ENCODE results near the gene MVK. TPM values are rescaled to one million over a fixed set of nuclear protein-coding genes. Genes with fewer than 3 reads are reported as not detected.

MVK gene
- total and polyA plus RNA-seq, 2 experiments from 2014 or later: 16.7 to 40.1 TPM

DNA sequence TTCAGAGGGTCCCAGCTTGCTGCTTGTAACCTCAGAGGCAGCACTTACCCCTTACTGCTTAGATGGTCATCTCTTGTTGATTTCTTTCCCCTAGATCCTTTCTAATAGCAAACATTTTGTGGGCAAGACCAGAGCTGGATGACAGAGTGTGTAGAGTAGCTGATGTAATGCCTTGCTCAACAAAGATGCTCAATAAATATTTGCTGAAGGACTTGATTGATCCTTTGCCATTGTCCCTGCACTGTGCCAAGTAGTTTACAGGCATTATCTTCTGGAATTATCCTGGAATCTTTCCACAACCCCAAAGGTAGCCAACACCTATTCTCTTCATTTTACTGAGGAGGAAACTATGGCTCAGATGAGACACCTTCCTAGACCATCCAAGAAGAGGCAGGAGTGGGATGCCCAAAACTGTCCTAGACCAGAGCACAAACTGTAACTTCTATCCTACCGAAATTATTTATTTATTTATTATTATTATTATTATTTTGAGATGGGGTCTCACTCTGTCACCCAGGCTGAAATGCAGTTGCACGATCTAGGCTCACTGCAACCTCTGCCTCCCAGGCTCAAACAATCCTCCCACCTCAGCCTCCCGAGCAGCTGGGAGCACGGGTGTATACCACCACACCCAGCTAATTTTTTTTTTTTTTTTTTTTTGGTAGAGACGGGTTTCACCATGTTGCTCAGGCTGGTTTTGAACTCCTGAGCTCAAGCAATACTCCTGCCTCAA is 1.7 kb upstream of the MVK start (continued):
- TF ChIP-seq STAT1 (IDR thresholded peaks at IDR 0.05; ENCODE audit: unreplicated experiment): no peak
- TF ChIP-seq CREB1 (CRISPR knock-in tag; IDR thresholded peaks at IDR 0.05; ENCODE audit: low read depth): no peak
- no peak for TF ChIP-seq EZH2 (IDR thresholded peaks at IDR 0.05; ENCODE audit: low read depth, unreplicated experiment)
- TF ChIP-seq, protein P1, sequence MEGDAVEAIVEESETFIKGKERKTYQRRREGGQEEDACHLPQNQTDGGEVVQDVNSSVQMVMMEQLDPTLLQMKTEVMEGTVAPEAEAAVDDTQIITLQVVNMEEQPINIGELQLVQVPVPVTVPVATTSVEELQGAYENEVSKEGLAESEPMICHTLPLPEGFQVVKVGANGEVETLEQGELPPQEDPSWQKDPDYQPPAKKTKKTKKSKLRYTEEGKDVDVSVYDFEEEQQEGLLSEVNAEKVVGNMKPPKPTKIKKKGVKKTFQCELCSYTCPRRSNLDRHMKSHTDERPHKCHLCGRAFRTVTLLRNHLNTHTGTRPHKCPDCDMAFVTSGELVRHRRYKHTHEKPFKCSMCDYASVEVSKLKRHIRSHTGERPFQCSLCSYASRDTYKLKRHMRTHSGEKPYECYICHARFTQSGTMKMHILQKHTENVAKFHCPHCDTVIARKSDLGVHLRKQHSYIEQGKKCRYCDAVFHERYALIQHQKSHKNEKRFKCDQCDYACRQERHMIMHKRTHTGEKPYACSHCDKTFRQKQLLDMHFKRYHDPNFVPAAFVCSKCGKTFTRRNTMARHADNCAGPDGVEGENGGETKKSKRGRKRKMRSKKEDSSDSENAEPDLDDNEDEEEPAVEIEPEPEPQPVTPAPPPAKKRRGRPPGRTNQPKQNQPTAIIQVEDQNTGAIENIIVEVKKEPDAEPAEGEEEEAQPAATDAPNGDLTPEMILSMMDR (conservative IDR thresholded peaks at IDR 0.05; ENCODE audit: low read depth in 2 of 2): no peak
- TF ChIP-seq POLR2AphosphoS5 (IDR thresholded peaks at IDR 0.05; ENCODE audit: low read depth): no peak

GRCh38 chr12:109572506-109572845 is 1.1 kb upstream of the MVK start:
- H3K4me2 ChIP-seq: peak overlapping the region; percentile 77
- H3K79me2 ChIP-seq (replicated peaks; ENCODE audit: insufficient read depth): peaks cover 20% of the 10 kb centered on the region
- no peaks in the 10 kb centered on the region for H3K27me3 ChIP-seq (ENCODE audit: insufficient read depth)
- H3K4me1 ChIP-seq (ENCODE audit: insufficient read depth): peaks cover 14% of the 10 kb centered on the region; the same call in 1 of the 2 replicates
- H3K27ac Mint-ChIP-seq: peak overlapping the region; percentile 96
- peaks cover 18% of the 10 kb centered on the region for H3K36me3 ChIP-seq (ENCODE audit: insufficient read depth)
- H3K36me3 Mint-ChIP-seq (ENCODE audit: low read depth): peaks cover 29% of the 10 kb centered on the region
- DNase-seq (ENCODE audit: low spot score): no peak
- peaks cover 16% of the 10 kb centered on the region for H3K4me1 Mint-ChIP-seq
- peak overlapping the region; percentile 78 for H3K4me3 ChIP-seq
- H2AFZ ChIP-seq: no peak overlapping the region
- H3F3A ChIP-seq (replicated peaks; ENCODE audit: low read depth): no peaks in the 10 kb centered on the region
- peak overlapping the region; percentile 78 for H3K4me3 Mint-ChIP-seq
- H3K27ac ChIP-seq (ENCODE audit: low read depth): no peak overlapping the region
- no peak for ATAC-seq
- H3K9me2 ChIP-seq (ENCODE audit: insufficient read depth): peaks cover 5% of the 10 kb centered on the region; the same call in 1 of the 2 replicates
- H4K20me1 ChIP-seq (replicated peaks; ENCODE audit: insufficient read depth): no peaks in the 10 kb centered on the region
- H3K27me3 Mint-ChIP-seq (ENCODE audit: insufficient read depth, low read depth, poor library complexity): peaks cover 9% of the 10 kb centered on the region
- H3K9me3 Mint-ChIP-seq: no peaks in the 10 kb centered on the region
- TF ChIP-seq, protein P1 (conservative IDR thresholded peaks at IDR 0.05; ENCODE audit: low read depth in 2 of 2): no peak
- TF ChIP-seq ZNF462 (CRISPR knock-in tag; IDR thresholded peaks at IDR 0.05) (no peak), POLR2AphosphoS5 (IDR thresholded peaks at IDR 0.05; ENCODE audit: low read depth) (no peak), EZH2phosphoT487 (IDR thresholded peaks at IDR 0.05; ENCODE audit: unreplicated experiment) (no peak)
- TF ChIP-seq, protein P2, sequence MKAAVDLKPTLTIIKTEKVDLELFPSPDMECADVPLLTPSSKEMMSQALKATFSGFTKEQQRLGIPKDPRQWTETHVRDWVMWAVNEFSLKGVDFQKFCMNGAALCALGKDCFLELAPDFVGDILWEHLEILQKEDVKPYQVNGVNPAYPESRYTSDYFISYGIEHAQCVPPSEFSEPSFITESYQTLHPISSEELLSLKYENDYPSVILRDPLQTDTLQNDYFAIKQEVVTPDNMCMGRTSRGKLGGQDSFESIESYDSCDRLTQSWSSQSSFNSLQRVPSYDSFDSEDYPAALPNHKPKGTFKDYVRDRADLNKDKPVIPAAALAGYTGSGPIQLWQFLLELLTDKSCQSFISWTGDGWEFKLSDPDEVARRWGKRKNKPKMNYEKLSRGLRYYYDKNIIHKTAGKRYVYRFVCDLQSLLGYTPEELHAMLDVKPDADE (IDR thresholded peaks at IDR 0.05): no peak
